BLaER1 treated with 17β-estradiol and CSF1 and Interleukin-3, amounts not matched to agents 10 nM and 100 nM (cell line): ENCODE data around the gene MEIS2.

Experiments
- H3K27ac ChIP-seq, 11 experiments: shearing (Covaris generic); formaldehyde crosslinking; 2 replicates each; pipeline ENCODE4 v1.8.1; 2022
- H3K27me3 ChIP-seq, 11 experiments: shearing (Covaris generic); formaldehyde crosslinking; 2 replicates each; pipeline ENCODE4 v1.8.1; 2022
- H3K36me3 ChIP-seq, 11 experiments: shearing (Covaris generic); formaldehyde crosslinking; 2 replicates each; pipeline ENCODE4 v1.8.1; 2022
- H3K4me1 ChIP-seq, 10 experiments: shearing (Covaris generic); formaldehyde crosslinking; 2 replicates each; pipeline ENCODE4 v1.8.1; 2022
- H3K4me2 ChIP-seq, 11 experiments: shearing (Covaris generic); formaldehyde crosslinking; 2 replicates each; pipeline ENCODE4 v1.8.1; 2022
- H3K4me3 ChIP-seq, 10 experiments: shearing (Covaris generic); formaldehyde crosslinking; 2 replicates each; pipeline ENCODE4 v1.8.1; 2022
- H3K9ac ChIP-seq, 11 experiments: shearing (Covaris generic); formaldehyde crosslinking; 2 replicates each; pipeline ENCODE4 v1.8.1; 2022
- H3K9me3 ChIP-seq, 11 experiments: shearing (Covaris generic); formaldehyde crosslinking; replicated peaks in 1 of 11; 2 replicates each; pipeline ENCODE4 v1.8.1; 2022
- H4K20me1 ChIP-seq, 11 experiments: shearing (Covaris generic); formaldehyde crosslinking; 2 replicates each; pipeline ENCODE4 v1.8.1; 2022
- Cebpa-rat ChIP-seq, 11 experiments: shearing (Covaris generic); IDR thresholded peaks; 2 replicates each; pipeline ENCODE4 v1.8.1; 2022

The MEIS2 gene

DNA sequence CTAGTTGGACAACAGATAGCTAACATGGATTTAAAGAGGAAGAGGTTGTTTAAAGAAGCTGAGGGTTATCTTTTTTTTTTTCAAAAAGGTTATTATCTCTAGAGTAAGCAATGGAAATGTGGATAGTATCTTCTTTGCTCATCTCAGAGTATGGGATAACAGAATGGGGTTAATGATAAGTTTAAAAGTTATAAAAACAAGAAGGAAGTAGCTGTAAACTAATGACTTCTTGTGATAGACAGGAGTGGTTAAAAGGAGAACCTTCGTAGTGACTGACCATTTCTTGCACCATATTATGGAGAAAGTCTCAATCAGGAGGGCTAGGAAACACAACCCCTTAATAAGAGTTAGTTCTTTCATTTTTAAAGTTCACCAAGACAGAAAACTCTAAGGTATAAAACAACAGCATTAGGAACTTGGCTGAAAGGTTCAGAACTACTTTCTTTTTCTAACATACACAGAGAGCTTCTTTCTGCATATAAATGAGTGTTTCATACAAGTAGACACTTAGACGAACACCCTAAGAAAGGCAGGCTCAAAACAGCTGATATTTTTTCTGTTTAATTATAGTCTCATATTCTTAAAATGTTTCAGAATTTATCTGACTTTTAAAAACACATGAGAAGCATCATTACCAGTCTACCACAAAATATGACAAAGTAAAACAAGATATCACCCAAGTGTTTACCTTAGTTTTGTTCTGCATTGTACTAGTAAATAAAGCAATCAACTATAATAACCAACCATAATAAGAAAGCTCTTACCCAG lies 140.0 kb downstream of the MEIS2 start:
- no peak for TF ChIP-seq Cebpa-rat (IDR thresholded peaks at IDR 0.05)
- H3K4me3 ChIP-seq = no peak overlapping the region
- no peak overlapping the region for H3K4me2 ChIP-seq
- H3K9ac ChIP-seq = no peak overlapping the region
- no peaks in the 10 kb centered on the region for H4K20me1 ChIP-seq
- peaks cover 0 to 4% (median 0%) of the 10 kb centered on the region in 10 experiments; a peak in 1 of 20 replicates for H3K4me1 ChIP-seq
- H3K27ac ChIP-seq = no peak overlapping the region
- no peaks in the 10 kb centered on the region for H3K36me3 ChIP-seq
- H3K27me3 ChIP-seq = no peaks in the 10 kb centered on the region
- H3K9me3 ChIP-seq = no peaks in the 10 kb centered on the region

- Histone ChIP-seq H3K4me2 (no peak overlapping the region), H3K27me3 (no peaks in the 10 kb centered on the region), H3K36me3 (no peaks in the 10 kb centered on the region), H4K20me1 (no peaks in the 10 kb centered on the region), H3K27ac (no peak overlapping the region), H3K9ac (no peak overlapping the region), H3K4me1 (peaks cover 0 to 4% (median 0%) of the 10 kb centered on the region in 10 experiments; a peak in 1 of 20 replicates), H3K4me3 (no peak overlapping the region), H3K9me3 (no peaks in the 10 kb centered on the region)
- TF ChIP-seq Cebpa-rat (IDR thresholded peaks at IDR 0.05) = no peak
Observed at GRCh38 chr15:36959746-36960145, 140.6 kb downstream of the MEIS2 start.

DNA sequence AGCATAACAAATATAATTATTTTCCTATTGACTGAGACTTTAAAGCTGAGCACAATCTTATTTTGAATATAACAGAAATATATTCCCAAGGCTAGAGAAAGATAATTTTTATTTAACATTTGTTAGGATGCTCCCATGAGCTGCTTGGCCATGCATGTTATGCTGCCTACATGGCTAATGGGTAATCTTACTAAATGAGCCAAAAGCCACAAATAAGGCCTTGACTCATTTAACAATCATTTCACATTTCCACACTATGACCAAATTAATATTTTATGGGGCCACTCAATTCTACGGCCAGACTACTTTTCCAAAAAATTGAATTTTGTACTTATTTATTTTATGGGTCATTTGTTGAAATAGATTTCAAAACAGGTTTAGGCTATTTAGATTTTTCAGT lies 141.7 kb downstream of the MEIS2 start:
- no peaks in the 10 kb centered on the region for H3K36me3 ChIP-seq
- H3K9me3 ChIP-seq = no peaks in the 10 kb centered on the region
- no peak for TF ChIP-seq Cebpa-rat (IDR thresholded peaks at IDR 0.05)

DNA sequence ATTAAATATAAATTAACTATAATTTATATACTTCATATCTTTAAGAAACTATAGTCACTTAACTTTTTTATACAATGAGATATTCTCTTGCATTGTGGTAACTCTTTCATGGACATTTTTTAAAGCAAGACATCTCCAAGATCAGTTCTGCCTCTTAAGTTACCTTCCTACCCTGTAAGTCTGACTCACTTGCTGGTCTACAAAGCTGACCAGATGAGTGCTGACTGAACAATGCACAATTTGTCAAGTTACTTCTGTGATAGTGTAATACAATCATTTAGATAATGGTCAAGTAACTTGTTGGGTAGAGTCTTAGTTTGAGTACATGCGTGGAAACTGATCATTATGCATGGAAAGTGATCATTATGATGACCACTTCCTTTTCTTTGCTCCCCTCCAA lies 145.9 kb downstream of the MEIS2 start:
- no peak for TF ChIP-seq Cebpa-rat (IDR thresholded peaks at IDR 0.05)
- no peaks in the 10 kb centered on the region for H3K36me3 ChIP-seq

More for the DNA sequence above, 141.7 kb downstream of the MEIS2 start:
- Histone ChIP-seq H4K20me1 (no peaks in the 10 kb centered on the region), H3K9ac (no peak overlapping the region), H3K27me3 (no peaks in the 10 kb centered on the region), H3K4me1 (peaks cover 0 to 4% (median 0%) of the 10 kb centered on the region in 10 experiments; a peak in 1 of 20 replicates), H3K4me3 (no peak overlapping the region), H3K4me2 (no peak overlapping the region), H3K27ac (no peak overlapping the region)

GRCh38 chr15:36953346-36953745 lies 147.0 kb downstream of the MEIS2 start:
- Histone ChIP-seq H3K4me2 (no peak overlapping the region), H3K27me3 (no peaks in the 10 kb centered on the region), H4K20me1 (no peaks in the 10 kb centered on the region), H3K9me3 (no peaks in the 10 kb centered on the region), H3K36me3 (no peaks in the 10 kb centered on the region), H3K27ac (no peak overlapping the region), H3K4me3 (no peak overlapping the region), H3K9ac (no peak overlapping the region), H3K4me1 (no peaks in the 10 kb centered on the region)
- TF ChIP-seq Cebpa-rat (IDR thresholded peaks at IDR 0.05) = no peak

More for the DNA sequence above, 145.9 kb downstream of the MEIS2 start:
- H3K9ac ChIP-seq = no peak overlapping the region
- H4K20me1 ChIP-seq = no peaks in the 10 kb centered on the region
- H3K9me3 ChIP-seq = no peaks in the 10 kb centered on the region
- H3K4me1 ChIP-seq = no peaks in the 10 kb centered on the region
- H3K27me3 ChIP-seq = no peaks in the 10 kb centered on the region
- no peak overlapping the region for H3K27ac ChIP-seq
- H3K4me2 ChIP-seq = no peak overlapping the region
- no peak overlapping the region for H3K4me3 ChIP-seq

- Histone ChIP-seq H3K27ac (no peak overlapping the region), H3K9me3 (no peaks in the 10 kb centered on the region), H3K4me3 (no peak overlapping the region), H3K4me1 (no peaks in the 10 kb centered on the region), H3K27me3 (no peaks in the 10 kb centered on the region), H4K20me1 (no peaks in the 10 kb centered on the region), H3K4me2 (no peak overlapping the region), H3K9ac (no peak overlapping the region), H3K36me3 (no peaks in the 10 kb centered on the region)
- no peak for TF ChIP-seq Cebpa-rat (IDR thresholded peaks at IDR 0.05)
Observed at GRCh38 chr15:36951731-36952247, 148.6 kb downstream of the MEIS2 start.

DNA sequence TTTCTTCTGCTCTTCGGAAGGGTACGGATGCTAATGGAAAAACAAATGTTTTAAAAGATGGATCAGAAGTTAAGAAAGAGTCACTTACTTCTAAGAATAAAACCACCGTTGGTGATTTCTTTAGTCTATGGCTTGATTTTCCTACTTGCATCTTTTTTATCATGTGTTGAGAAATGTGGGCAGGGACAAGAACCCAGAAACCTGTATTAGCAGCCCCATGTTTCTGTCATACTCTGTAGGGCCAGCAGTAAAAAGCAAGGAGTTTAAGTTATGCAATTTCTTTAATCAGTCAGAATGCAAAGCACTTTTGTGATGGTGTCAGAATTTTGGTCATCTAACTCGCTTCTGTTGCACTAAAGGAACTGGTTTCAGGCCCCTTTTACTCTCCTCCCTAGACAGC lies 150.0 kb downstream of the MEIS2 start:
- no peaks in the 10 kb centered on the region for H3K4me1 ChIP-seq
- H3K9ac ChIP-seq = no peak overlapping the region
- H3K36me3 ChIP-seq = no peaks in the 10 kb centered on the region
- H3K27ac ChIP-seq = no peak overlapping the region
- H4K20me1 ChIP-seq = no peaks in the 10 kb centered on the region
- H3K9me3 ChIP-seq = no peaks in the 10 kb centered on the region
- H3K27me3 ChIP-seq = no peaks in the 10 kb centered on the region
- TF ChIP-seq Cebpa-rat (IDR thresholded peaks at IDR 0.05) = no peak
- H3K4me3 ChIP-seq = no peak overlapping the region
- no peak overlapping the region for H3K4me2 ChIP-seq

DNA sequence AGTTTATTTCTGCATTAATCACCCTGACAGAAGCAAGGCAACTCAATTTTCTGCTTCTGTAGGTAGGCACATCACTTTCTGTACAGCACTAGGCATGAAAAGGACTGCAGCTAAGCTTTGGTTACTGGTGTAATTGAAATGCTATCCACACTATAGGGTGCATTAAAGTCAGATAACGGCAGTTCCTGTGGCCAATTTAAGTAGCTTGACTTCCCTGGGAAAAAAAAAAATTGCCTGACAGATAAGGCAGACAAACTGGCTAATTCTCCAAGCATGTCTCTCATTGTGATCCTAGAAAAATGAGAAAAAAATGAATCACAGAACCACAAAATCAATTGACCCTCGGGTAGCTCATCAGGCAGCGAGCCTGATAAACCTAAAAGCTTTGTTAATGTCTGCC lies 151.4 kb downstream of the MEIS2 start:
- Histone ChIP-seq H3K27ac (no peak overlapping the region), H3K4me2 (no peak overlapping the region), H3K4me1 (no peaks in the 10 kb centered on the region), H4K20me1 (no peaks in the 10 kb centered on the region), H3K36me3 (no peaks in the 10 kb centered on the region), H3K27me3 (no peaks in the 10 kb centered on the region), H3K9ac (no peak overlapping the region), H3K4me3 (no peak overlapping the region), H3K9me3 (no peaks in the 10 kb centered on the region)
- TF ChIP-seq Cebpa-rat (IDR thresholded peaks at IDR 0.05) = no peak

- no peak for TF ChIP-seq Cebpa-rat (IDR thresholded peaks at IDR 0.05)
- Histone ChIP-seq H3K9me3 (no peaks in the 10 kb centered on the region), H3K4me1 (no peaks in the 10 kb centered on the region), H3K9ac (no peak overlapping the region), H4K20me1 (no peaks in the 10 kb centered on the region), H3K4me3 (no peak overlapping the region), H3K27ac (no peak overlapping the region), H3K27me3 (no peaks in the 10 kb centered on the region), H3K4me2 (no peak overlapping the region), H3K36me3 (no peaks in the 10 kb centered on the region)
Observed at GRCh38 chr15:36947035-36947719, 153.2 kb downstream of the MEIS2 start.

- Histone ChIP-seq H4K20me1 (no peaks in the 10 kb centered on the region), H3K27me3 (no peaks in the 10 kb centered on the region), H3K4me1 (no peaks in the 10 kb centered on the region), H3K36me3 (no peaks in the 10 kb centered on the region), H3K4me2 (no peak overlapping the region), H3K9me3 (no peaks in the 10 kb centered on the region), H3K27ac (no peak overlapping the region), H3K4me3 (no peak overlapping the region), H3K9ac (no peak overlapping the region)
- TF ChIP-seq Cebpa-rat (IDR thresholded peaks at IDR 0.05) = no peak
Observed at GRCh38 chr15:36944442-36944841, 155.9 kb downstream of the MEIS2 start.
